ENCODE data around the gene CST2. TPM values are rescaled to one million over a fixed set of nuclear protein-coding genes. Genes with fewer than 3 reads are reported as not detected.

CST2 gene, protein sequence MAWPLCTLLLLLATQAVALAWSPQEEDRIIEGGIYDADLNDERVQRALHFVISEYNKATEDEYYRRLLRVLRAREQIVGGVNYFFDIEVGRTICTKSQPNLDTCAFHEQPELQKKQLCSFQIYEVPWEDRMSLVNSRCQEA
- 1.9 TPM in 1 of 2 replicates, not detected in the other for total RNA-seq (2014; rRNA removed; shearing (Covaris generic))

DNA sequence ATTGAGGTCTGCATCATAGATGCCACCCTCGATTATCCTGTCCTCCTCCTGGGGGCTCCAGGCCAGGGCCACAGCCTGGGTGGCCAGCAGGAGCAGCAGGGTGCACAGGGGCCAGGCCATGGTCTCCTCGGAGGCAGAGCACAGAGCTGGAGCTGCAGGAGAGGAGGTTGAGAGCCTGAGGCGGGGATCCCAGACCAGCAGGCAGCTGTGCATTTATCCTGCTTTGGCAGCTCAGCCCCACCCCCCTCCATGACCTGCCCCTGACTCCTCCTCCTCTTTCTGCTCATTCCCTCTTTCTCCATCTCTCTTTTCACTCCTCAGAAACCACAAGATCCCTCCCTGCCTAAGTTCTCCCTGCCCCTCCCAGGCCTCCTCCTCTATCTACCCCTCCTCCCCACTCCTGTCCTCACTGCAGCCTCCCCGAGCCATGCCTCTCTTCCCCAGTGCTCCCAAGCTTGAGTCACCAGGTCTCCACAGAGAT, at the start of gene CST2:
CST2 (minus strand) TSS at position 189 of the 481 bp plus-strand sequence; CDS start at position 120, 69 bp downstream.

Other genes starting within 250 kb of the CST2 start
- not detected in 2 replicates for gene CST9, start 220.8 kb downstream of the CST2 start, total RNA-seq (2014; rRNA removed; shearing (Covaris generic))
- gene CST3, start 188.8 kb downstream of the CST2 start, total RNA-seq (2014; rRNA removed; shearing (Covaris generic)) = 168 and 221 TPM in 2 replicates
- not detected in 2 replicates for gene CST4, start 137.7 kb downstream of the CST2 start, total RNA-seq (2014; rRNA removed; shearing (Covaris generic))
- gene CST1, start 75.8 kb downstream of the CST2 start, total RNA-seq (2014; rRNA removed; shearing (Covaris generic)) = not detected in 2 replicates
- gene CST5, start 53.0 kb upstream of the CST2 start, total RNA-seq (2014; rRNA removed; shearing (Covaris generic)) = not detected in 2 replicates
- gene GGTLC1, start 162.1 kb upstream of the CST2 start, total RNA-seq (2014; rRNA removed; shearing (Covaris generic)) = not detected in 2 replicates

All from A375 (cell line).